WTC11 (cell line): ENCODE results near the gene PINK1.

ENCODE experiments used
- PRDM15 ChIP-seq: sonication (generic); formaldehyde crosslinking; IDR thresholded peaks from 2 replicates; pipeline ENCODE4 v1.8.0; 2022; ENCODE audit warnings: missing genetic modification reagents
- ZNF263 ChIP-seq: sonication (generic); formaldehyde crosslinking; IDR thresholded peaks from 2 replicates; pipeline ENCODE4 v1.8.1; 2022; ENCODE audit warnings: low read depth, mild to moderate bottlenecking, moderate library complexity, missing genetic modification reagents

GRCh38 chr1:20636785-20637347 is 3.6 kb downstream of the PINK1 start:
- no peak for TF ChIP-seq PRDM15 (CRISPR knock-in tag)
- TF ChIP-seq ZNF263 (CRISPR knock-in tag) = no peak
